SJSA1 (cell line): ENCODE results near the gene MCAT. TPM values are rescaled to one million over a fixed set of nuclear protein-coding genes. Genes with fewer than 3 reads are reported as not detected.

Source experiments
- DNase-seq, 2 experiments: peaks; one replicate each; pipeline ENCODE4 v3.0.0-alpha.2; 2015 to 2020; ENCODE audit warnings: low spot score in 2 of 2, low read depth in 1 of 2
- H3K27ac ChIP-seq: fragments of 250-450 bp; sonication (Bioruptor Pico); 2 replicates; pipeline ENCODE4 v1.5.1; 2020; ENCODE audit warnings: mild to moderate bottlenecking, moderate library complexity
- H3K27me3 ChIP-seq: fragments of 250-450 bp; sonication (Bioruptor Pico); replicated peaks from 2 replicates; pipeline ENCODE4 v1.5.1; 2020; ENCODE audit warnings: mild to moderate bottlenecking, moderate library complexity
- H3K36me3 ChIP-seq: fragments of 250-450 bp; sonication (Bioruptor Pico); 2 replicates; pipeline ENCODE4 v1.5.1; 2020; ENCODE audit warnings: mild to moderate bottlenecking
- H3K4me1 ChIP-seq: fragments of 250-450 bp; sonication (Bioruptor Pico); replicated peaks from 2 replicates; pipeline ENCODE4 v1.6.1; 2021; ENCODE audit warnings: mild to moderate bottlenecking
- H3K4me3 ChIP-seq: fragments of 250-450 bp; sonication (Bioruptor Pico); 2 replicates; pipeline ENCODE4 v1.5.1; 2020; ENCODE audit warnings: mild to moderate bottlenecking
- H3K9me3 ChIP-seq: fragments of 250-450 bp; sonication (Bioruptor Pico); replicated peaks from 2 replicates; pipeline ENCODE4 v1.5.1; 2020; ENCODE audit warnings: mild to moderate bottlenecking
- total RNA-seq: library from RNA; depleted of rRNA; stranded (reverse); fragments of >200 nt; shearing (Covaris generic); gene quantifications from 2 replicates; pipeline ENCODE4 v1.2.3, GENCODE V29; 2014

The MCAT gene
- total RNA-seq, 1 experiment from 2014 or later, result 13.5 TPM

- H3K9me3 ChIP-seq, result no peaks in the 10 kb centered on the region
- no peak overlapping the region for H3K27ac ChIP-seq
- no peak for DNase-seq
- H3K36me3 ChIP-seq, result peaks cover 56% of the 10 kb centered on the region
- peaks cover 18% of the 10 kb centered on the region for H3K4me1 ChIP-seq
- H3K4me3 ChIP-seq, result no peak overlapping the region
- no peaks in the 10 kb centered on the region for H3K27me3 ChIP-seq
These were observed 36.7 kb upstream of the MCAT start for GRCh38 chr22:43179911-43180195.

- Histone ChIP-seq H3K36me3 (peaks cover 61% of the 10 kb centered on the region), H3K27me3 (no peaks in the 10 kb centered on the region), H3K9me3 (no peaks in the 10 kb centered on the region), H3K27ac (no peak overlapping the region), H3K4me1 (peaks cover 13% of the 10 kb centered on the region), H3K4me3 (no peak overlapping the region)
- DNase-seq, result no peak
These were observed 36.1 kb upstream of the MCAT start for GRCh38 chr22:43179146-43179910.

GRCh38 chr22:43177479-43177878, 34.3 kb upstream of the MCAT start:
- no peaks in the 10 kb centered on the region for H3K27me3 ChIP-seq
- peaks cover 74% of the 10 kb centered on the region for H3K36me3 ChIP-seq
- no peak overlapping the region for H3K4me3 ChIP-seq
- H3K27ac ChIP-seq, result no peak overlapping the region
- no peak for DNase-seq
- no peaks in the 10 kb centered on the region for H3K9me3 ChIP-seq
- no peaks in the 10 kb centered on the region; the same call in 1 of the 2 replicates for H3K4me1 ChIP-seq

- Histone ChIP-seq H3K9me3 (no peaks in the 10 kb centered on the region), H3K27me3 (no peaks in the 10 kb centered on the region), H3K4me1 (no peaks in the 10 kb centered on the region), H3K4me3 (no peak overlapping the region), H3K27ac (no peak overlapping the region), H3K36me3 (peaks cover 79% of the 10 kb centered on the region)
- no peak for DNase-seq
These were observed 32.9 kb upstream of the MCAT start for GRCh38 chr22:43176090-43176489.

GRCh38 chr22:43174941-43175531, 31.8 kb upstream of the MCAT start:
- no peak for DNase-seq
- Histone ChIP-seq H3K4me1 (no peaks in the 10 kb centered on the region), H3K27ac (no peak overlapping the region), H3K9me3 (no peaks in the 10 kb centered on the region), H3K27me3 (no peaks in the 10 kb centered on the region), H3K4me3 (no peak overlapping the region), H3K36me3 (peaks cover 77% of the 10 kb centered on the region)

GRCh38 chr22:43173976-43174720, 30.9 kb upstream of the MCAT start:
- Histone ChIP-seq H3K36me3 (peaks cover 74% of the 10 kb centered on the region), H3K4me1 (no peaks in the 10 kb centered on the region), H3K4me3 (no peak overlapping the region), H3K9me3 (no peaks in the 10 kb centered on the region), H3K27ac (no peak overlapping the region), H3K27me3 (no peaks in the 10 kb centered on the region)
- no peak for DNase-seq

- Histone ChIP-seq H3K36me3 (peaks cover 74% of the 10 kb centered on the region), H3K4me3 (no peak overlapping the region), H3K27ac (no peak overlapping the region), H3K4me1 (no peaks in the 10 kb centered on the region), H3K9me3 (no peaks in the 10 kb centered on the region), H3K27me3 (no peaks in the 10 kb centered on the region)
- no peak for DNase-seq
These were observed 30.4 kb upstream of the MCAT start for GRCh38 chr22:43173566-43173965.

- H3K9me3 ChIP-seq, result no peaks in the 10 kb centered on the region
- no peaks in the 10 kb centered on the region for H3K4me1 ChIP-seq
- no peaks in the 10 kb centered on the region for H3K27me3 ChIP-seq
These were observed 29.0 kb upstream of the MCAT start for GRCh38 chr22:43172191-43172590.

GRCh38 chr22:43171607-43172006, 28.4 kb upstream of the MCAT start:
- no peaks in the 10 kb centered on the region for H3K9me3 ChIP-seq
- peaks cover 75% of the 10 kb centered on the region for H3K36me3 ChIP-seq
- no peaks in the 10 kb centered on the region for H3K4me1 ChIP-seq
- H3K27me3 ChIP-seq, result no peaks in the 10 kb centered on the region
- H3K27ac ChIP-seq, result no peak overlapping the region
- DNase-seq, result no peak
- no peak overlapping the region for H3K4me3 ChIP-seq

More at GRCh38 chr22:43172191-43172590, 29.0 kb upstream of the MCAT start:
- DNase-seq, result no peak
- H3K27ac ChIP-seq, result no peak overlapping the region
- H3K4me3 ChIP-seq, result no peak overlapping the region
- H3K36me3 ChIP-seq, result peaks cover 76% of the 10 kb centered on the region

GRCh38 chr22:43171019-43171491, 27.9 kb upstream of the MCAT start:
- no peak overlapping the region for H3K27ac ChIP-seq
- H3K4me3 ChIP-seq, result no peak overlapping the region
- no peaks in the 10 kb centered on the region for H3K4me1 ChIP-seq
- DNase-seq, result no peak
- peaks cover 75% of the 10 kb centered on the region for H3K36me3 ChIP-seq
- H3K9me3 ChIP-seq, result no peaks in the 10 kb centered on the region
- no peaks in the 10 kb centered on the region for H3K27me3 ChIP-seq

- Histone ChIP-seq H3K36me3 (peaks cover 71% of the 10 kb centered on the region), H3K4me1 (no peaks in the 10 kb centered on the region), H3K4me3 (no peak overlapping the region), H3K9me3 (no peaks in the 10 kb centered on the region), H3K27me3 (no peaks in the 10 kb centered on the region), H3K27ac (no peak overlapping the region)
- no peak for DNase-seq
These were observed 26.9 kb upstream of the MCAT start for GRCh38 chr22:43170131-43170480.

- Histone ChIP-seq H3K4me3 (no peak overlapping the region), H3K9me3 (no peaks in the 10 kb centered on the region), H3K4me1 (no peaks in the 10 kb centered on the region), H3K27me3 (no peaks in the 10 kb centered on the region), H3K36me3 (peaks cover 66% of the 10 kb centered on the region), H3K27ac (no peak overlapping the region)
- no peak for DNase-seq
These were observed 26.3 kb upstream of the MCAT start for GRCh38 chr22:43169310-43170130.

- Histone ChIP-seq H3K4me3 (no peak overlapping the region), H3K27ac (no peak overlapping the region), H3K9me3 (no peaks in the 10 kb centered on the region), H3K36me3 (peaks cover 57% of the 10 kb centered on the region), H3K27me3 (no peaks in the 10 kb centered on the region), H3K4me1 (no peaks in the 10 kb centered on the region)
- DNase-seq, result no peak
These were observed 25.5 kb upstream of the MCAT start for GRCh38 chr22:43168471-43169309.
